AG04449 (cell line): Measurements from ENCODE around the gene COL15A1.

Experiments
- CTCF ChIA-PET: fragments of 350-600 bp; formaldehyde crosslinking; extraction: SDS; loops from one replicate; lab custom pipeline; 2021; ENCODE audit warnings: antibody characterized with exemption; lab: Yijun Ruan, JAX
- POLR2A ChIA-PET: fragments of 400-600, 350-600 bp; formaldehyde crosslinking; extraction: SDS; loops from one replicate; lab custom pipeline; 2020; ENCODE audit warnings: antibody characterized with exemption, inconsistent platforms; lab: Yijun Ruan, JAX
- DNase-seq: peaks from one replicate; pipeline ENCODE4 v3.0.0-alpha.2; 2010; ENCODE audit warnings: low read depth, low spot score
- H3K4me3 ChIP-seq: 2 replicates; pipeline ENCODE4 v1.5.1; 2011; ENCODE audit warnings: low read depth, mild to moderate bottlenecking, control low read depth, low read length
- TF ChIP-seq, protein P1 (sequence below): IDR thresholded peaks from one replicate; pipeline ENCODE4 v1.5.1; 2011; ENCODE audit warnings: mild to moderate bottlenecking, moderate library complexity, low read length, control low read depth, inconsistent platforms; ENCODE audit not compliant: insufficient read depth; ENCODE audit errors: missing control alignments

COL15A1 gene

DNA sequence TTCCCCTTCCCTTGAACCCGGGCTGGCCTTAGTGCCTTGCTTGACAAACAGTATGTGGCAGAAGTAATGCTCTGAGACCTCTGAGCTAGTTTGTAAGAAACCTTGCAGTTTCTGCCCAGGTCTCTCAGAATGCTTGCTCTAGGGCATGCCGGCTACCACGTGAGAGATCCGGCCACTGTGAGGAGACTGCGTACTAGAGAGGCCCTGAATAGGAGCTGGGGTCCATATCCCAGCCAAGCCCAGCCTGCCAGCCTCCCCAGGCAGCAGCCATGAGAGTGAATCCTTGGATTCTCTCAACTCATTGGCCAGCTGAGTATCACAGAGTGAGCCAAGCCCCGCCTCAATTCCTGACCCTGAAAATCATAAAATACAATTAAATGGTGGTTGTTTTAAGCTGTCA lies 16.0 kb upstream of the COL15A1 start:
- CTCF ChIA-PET = no interaction called here
- POLR2A ChIA-PET = no interaction called here
- no peak overlapping the region for H3K4me3 ChIP-seq
- TF ChIP-seq, protein P1, sequence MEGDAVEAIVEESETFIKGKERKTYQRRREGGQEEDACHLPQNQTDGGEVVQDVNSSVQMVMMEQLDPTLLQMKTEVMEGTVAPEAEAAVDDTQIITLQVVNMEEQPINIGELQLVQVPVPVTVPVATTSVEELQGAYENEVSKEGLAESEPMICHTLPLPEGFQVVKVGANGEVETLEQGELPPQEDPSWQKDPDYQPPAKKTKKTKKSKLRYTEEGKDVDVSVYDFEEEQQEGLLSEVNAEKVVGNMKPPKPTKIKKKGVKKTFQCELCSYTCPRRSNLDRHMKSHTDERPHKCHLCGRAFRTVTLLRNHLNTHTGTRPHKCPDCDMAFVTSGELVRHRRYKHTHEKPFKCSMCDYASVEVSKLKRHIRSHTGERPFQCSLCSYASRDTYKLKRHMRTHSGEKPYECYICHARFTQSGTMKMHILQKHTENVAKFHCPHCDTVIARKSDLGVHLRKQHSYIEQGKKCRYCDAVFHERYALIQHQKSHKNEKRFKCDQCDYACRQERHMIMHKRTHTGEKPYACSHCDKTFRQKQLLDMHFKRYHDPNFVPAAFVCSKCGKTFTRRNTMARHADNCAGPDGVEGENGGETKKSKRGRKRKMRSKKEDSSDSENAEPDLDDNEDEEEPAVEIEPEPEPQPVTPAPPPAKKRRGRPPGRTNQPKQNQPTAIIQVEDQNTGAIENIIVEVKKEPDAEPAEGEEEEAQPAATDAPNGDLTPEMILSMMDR = no peak
- DNase-seq = no peak

DNA sequence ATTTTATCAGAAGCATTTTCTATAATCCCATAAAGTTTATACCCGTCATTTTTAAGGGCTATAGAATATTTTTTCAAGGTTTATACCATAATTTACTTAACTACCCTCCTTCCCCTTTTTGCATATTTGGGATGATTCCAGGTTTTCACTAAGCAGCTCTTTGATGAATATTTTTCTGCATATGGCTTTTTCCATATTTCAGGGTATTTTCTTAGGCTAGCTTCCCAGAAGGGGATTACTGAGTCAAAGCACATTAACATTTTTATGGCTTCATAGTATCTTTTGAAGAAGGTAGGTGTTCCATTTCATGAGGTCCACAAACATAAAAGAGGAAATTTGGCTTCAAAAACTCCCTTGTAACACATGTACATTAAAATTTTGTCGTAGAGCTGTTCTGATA lies 14.6 kb upstream of the COL15A1 start:
- POLR2A ChIA-PET = interaction anchor here (0.6 to 1.4 kb wide), 3 partner anchors 12 to 34 kb away, joined by 3 to 4 read pairs (median 3); no protein-coding TSS in a partner anchor

DNA sequence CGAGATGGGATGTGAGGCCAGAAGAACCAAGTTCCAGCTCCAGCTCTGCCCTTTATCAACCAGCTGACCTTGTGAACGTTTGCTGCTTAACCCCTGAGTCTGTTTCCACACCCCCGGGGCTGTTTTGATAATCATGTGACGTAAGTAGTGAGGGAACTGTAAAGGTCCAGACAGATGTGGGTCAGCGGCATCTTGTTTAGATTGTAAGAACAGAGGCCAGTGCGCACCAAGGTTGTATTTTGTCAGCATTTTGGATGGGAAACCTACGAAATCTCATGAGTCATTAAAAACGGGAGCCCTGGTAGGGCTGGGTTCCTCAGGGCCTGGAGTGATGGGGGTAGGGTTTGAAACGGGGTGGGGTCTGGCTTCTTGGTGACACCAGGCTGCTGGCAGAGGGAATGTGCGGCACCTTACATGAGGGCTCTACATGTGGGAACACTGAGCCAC lies 13.8 kb upstream of the COL15A1 start:
- TF ChIP-seq, protein P1 = no peak
- no peak overlapping the region for H3K4me3 ChIP-seq
- ChIA-PET POLR2A (interaction anchor here (1.4 kb wide), 1 partner anchor 33 kb away, joined by 4 read pairs; no protein-coding TSS in a partner anchor), CTCF (interaction anchor here (0.6 to 2.4 kb wide), 4 partner anchors 69 to 211 kb away, joined by 3 to 7 read pairs (median 4); no protein-coding TSS in a partner anchor)
- DNase-seq = no peak

More for the DNA sequence above, 14.6 kb upstream of the COL15A1 start:
- CTCF ChIA-PET = interaction anchor here (0.6 to 2.4 kb wide), 5 partner anchors 47 to 212 kb away, joined by 3 to 7 read pairs (median 3); no protein-coding TSS in a partner anchor
- DNase-seq = peak; percentile 7
- TF ChIP-seq, protein P1 = no peak
- no peak overlapping the region for H3K4me3 ChIP-seq

DNA sequence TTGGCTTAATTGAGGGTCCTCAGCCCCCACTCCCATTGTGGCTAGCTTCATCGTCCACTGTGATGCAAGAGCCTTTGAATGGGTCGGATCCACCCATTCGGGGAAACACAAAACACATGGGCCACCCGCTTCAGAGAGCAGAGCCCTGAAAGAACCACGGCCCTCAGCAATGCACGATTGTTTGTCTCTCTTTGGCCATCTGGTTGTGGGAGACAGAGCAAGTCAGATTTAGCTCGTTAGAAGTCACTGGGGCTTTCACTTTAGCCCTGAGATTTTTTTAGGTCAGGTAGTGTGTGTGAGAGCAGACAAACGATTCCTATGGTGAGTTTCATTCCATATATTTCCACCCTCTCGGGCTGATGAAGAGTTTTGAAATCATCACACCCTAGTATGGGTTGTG lies 12.9 kb upstream of the COL15A1 start:
- ChIA-PET POLR2A (no interaction called here), CTCF (interaction anchor here (2.4 kb wide), 1 partner anchor 68 kb away, joined by 7 read pairs; no protein-coding TSS in a partner anchor)
- H3K4me3 ChIP-seq = no peak overlapping the region
- TF ChIP-seq, protein P1 = no peak
- DNase-seq = no peak

DNA sequence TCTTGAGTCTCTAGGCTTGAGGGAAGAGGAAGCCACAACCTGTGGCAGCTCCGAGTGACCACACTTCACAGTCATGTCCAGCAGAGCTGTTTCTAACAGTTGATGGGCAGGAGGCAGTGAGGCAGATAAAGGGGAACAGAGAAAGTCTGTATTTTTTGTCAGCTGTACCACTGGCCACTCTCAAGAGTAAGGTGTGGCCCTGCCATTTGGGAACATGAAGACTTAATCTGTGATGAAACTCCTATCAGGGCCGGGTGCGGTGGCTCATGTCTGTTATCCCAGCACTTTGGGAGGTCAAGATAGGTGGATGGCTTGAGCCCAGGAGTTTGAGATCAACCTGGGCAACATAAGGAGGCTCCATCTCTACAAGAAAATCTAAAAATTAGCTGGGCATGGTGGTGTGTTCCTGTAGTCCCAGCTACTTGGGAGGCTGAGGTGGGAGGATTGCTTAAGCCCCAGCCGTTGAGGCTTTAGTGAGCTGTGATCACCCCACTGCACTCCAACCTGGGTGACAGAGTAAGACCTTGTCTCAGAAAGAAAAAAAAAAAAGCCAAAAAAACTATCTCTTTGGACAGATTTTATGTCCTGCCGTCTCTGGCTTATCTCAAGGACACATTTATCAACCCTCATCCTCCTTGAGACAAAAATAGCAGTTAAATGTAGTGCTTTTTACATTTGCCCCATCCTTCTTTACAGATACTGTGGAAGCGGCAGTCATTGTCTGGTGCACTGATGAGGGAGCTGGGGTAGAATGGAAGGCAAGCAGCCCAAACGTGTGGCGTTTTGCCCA lies 11.9 kb upstream of the COL15A1 start:
- ChIA-PET CTCF (interaction anchor here (2.4 kb wide), 1 partner anchor 67 kb away, joined by 7 read pairs; no protein-coding TSS in a partner anchor), POLR2A (no interaction called here)
- H3K4me3 ChIP-seq = no peak overlapping the region
- TF ChIP-seq, protein P1 = no peak
- no peak for DNase-seq

DNA sequence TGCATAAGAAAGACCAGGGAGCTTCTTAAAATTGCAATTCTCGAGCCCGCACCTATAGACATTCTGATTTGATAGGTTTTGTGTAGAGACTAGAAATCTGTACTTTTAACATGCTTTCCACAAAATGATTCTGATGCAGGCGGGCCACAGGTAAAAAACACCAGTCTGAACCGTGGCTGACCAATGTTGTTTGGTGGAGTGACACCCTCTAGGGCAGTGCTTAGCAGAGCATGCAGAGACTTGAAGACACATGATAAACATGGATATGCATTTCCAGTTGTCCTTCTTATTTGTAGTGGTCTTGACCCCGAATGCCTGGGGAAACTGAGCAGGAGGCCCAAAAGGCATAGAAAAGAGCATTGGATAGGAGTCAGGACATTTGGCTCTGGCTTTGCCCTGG lies 10.5 kb upstream of the COL15A1 start:
- CTCF ChIA-PET = no interaction called here
- POLR2A ChIA-PET = no interaction called here
- no peak overlapping the region for H3K4me3 ChIP-seq
- DNase-seq = no peak
- TF ChIP-seq, protein P1 = no peak
